Erythroblast (primary cell): ENCODE results near the gene UBN1.

Experiments
- DNase-seq, 2 experiments: peaks; one replicate each; lab custom pipeline; 2025; lab: John Stamatoyannopoulos, UW
- GATA1 ChIP-seq: IDR thresholded peaks from 2 replicates; pipeline ENCODE4 v1.6.1; 2011; ENCODE audit warnings: low read depth, mild to moderate bottlenecking, control low read depth, low read length, moderate library complexity
- POLR2A ChIP-seq: IDR thresholded peaks from 2 replicates; pipeline ENCODE4 v1.6.1; 2011; ENCODE audit warnings: mild to moderate bottlenecking, low read length

The UBN1 gene

DNA sequence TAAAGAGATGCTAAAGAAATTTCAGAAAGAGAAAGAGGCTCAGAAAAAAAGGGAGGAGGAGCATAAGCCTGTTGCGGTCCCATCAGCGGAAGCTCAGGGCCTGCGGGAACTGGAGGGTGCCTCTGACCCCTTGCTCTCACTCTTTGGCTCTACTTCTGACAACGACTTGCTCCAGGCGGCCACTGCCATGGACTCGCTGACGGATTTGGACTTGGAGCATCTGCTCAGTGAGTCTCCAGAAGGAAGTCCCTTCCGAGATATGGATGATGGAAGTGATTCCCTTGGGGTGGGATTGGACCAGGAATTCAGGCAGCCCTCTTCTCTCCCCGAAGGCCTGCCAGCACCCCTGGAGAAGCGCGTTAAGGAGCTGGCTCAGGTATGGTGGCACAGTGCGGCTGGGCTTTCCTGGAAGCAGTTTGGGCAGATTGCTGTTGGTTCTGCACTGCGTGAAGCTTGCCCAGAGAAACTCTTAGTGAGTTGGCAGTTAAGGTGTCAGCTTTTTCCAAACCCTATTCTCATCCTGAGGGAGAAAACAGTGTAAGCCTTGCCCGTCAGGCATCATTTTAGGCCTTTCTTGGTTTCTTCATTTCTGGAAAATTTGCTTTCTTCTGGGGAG, 13.6 kb downstream of the UBN1 start:
- TF ChIP-seq POLR2A = no peak
- no peak for TF ChIP-seq GATA1
- DNase-seq = no peak

DNA sequence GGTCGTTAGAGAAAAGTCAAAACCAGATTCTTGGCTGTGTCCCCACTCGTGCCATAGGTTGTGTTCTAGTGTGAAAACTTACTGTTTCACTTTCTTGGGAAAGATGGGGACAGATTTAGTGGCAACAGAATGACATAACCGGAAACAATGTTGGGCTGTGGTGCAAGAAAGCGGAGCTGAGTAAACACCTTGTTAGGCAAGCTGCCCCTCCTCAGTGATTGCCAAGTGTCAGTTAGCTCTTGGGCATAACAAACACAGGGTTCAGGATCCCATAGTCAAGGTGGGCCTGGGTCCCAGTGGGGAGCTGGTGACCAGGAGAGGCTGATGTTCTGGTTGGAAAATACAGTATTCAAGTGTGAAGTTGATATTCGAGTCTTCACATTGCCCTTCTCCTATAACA, 15.4 kb downstream of the UBN1 start:
- TF ChIP-seq GATA1 (no peak), POLR2A (no peak)
- DNase-seq = no peak

DNA sequence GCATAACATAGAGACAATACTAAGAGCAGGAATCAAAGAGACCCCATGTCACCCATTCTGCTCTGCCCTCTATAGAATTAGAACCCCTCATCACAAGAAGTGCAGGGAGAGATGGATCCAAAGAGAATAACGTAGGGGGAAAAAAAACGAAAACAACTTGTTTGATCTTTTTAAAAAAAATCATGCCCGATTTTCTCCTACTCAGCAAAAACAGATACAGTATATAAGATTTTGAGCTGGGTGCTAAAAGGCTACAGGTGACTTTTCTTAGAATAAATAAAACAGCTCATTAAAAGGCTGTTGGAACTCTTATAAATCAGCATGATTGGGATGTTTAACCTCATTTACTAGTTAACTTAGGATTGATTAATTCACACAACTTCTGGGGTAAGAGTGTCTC, 17.4 kb downstream of the UBN1 start:
- DNase-seq = no peak
- TF ChIP-seq POLR2A = no peak
- TF ChIP-seq GATA1 = no peak

DNA sequence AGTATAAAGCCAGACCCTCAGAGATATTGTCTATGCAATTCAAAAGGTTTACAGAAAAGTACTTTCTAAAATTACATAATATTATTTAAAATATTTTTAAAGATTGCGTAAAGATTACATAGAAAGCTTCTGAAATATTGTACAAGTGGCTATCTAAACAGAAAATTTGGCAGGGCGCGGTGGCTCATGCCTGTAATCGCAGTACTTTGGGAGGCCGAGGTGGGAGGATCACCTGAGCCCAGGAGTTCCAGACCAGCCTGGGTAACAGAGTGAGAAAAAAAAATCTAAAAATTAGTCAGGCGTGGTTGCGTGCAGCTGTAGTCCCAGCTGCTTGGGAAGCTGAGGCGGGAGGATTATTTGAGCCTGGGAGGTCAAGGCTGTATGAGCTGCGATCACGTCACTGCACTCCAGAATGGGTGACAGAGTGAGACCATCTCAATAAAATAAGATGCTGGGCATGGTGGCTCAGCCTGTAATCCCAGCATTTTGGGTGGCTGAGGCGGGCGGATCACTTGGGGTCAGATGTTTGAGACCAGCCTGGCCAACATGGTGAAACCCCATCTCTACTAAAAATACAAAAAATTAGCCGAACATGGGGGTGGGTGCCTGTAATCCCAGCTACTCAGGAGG, 18.1 kb downstream of the UBN1 start:
- DNase-seq = no peak
- no peak for TF ChIP-seq POLR2A
- TF ChIP-seq GATA1 = no peak

DNA sequence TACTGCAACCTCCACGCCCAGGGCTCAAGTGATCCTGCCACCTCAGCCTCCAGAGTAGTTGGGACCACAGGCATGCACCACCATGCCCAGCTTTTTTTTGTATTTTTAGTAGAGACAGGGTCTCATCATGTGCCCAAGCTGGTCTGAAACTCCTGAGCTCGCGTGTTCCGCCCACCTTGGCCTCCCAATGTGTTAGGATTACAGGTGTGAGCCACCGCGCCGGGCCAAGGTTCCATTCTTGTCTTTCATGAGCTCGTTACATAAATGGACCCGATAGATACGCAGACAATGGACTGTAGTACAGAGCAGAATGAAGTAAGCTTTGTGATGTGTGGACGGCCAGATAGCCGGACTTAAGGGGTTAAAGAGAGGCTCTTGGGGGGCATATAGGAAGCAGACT, 19.3 kb downstream of the UBN1 start:
- no peak for DNase-seq
- TF ChIP-seq POLR2A (no peak), GATA1 (no peak)

DNA sequence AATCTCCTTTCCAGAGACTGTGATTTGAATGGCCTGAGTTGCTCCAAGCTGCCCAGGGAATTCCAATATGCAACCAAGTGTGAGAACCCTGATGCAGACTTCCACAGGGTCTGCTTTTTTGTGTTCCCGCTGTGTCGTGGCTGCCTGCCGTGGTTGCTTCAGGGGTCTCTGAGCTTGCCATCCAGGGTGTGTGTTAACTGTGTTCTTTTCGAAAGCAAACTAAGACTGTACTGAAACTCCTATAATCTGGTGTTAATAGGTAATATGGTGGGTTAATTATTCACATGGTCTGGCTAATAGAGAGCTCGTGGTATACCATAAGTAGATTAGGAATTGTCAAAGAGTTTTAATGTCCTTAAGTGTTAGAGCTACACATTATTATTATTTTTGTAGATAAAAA, 20.7 kb downstream of the UBN1 start:
- DNase-seq = no peak
- no peak for TF ChIP-seq POLR2A
- TF ChIP-seq GATA1 = no peak

DNA sequence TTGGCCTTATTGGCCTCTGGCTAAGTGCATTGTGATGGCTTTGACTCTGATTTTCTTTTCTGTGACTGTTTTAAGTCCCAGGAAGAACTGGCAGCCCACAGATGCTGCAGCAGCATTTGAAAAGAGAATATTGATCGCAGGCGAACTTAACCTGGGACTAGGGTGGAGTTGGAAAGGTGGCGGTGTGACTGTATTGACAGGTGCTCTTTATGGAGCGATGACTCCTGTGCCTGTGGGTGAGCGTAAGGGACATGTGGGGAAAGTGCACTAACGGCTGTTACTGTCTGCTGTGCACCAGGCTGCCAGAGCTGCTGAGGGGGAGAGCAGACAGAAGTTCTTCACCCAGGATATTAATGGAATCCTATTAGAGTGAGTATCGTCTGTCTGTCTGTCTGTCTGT, 21.3 kb downstream of the UBN1 start:
- DNase-seq = no peak

DNA sequence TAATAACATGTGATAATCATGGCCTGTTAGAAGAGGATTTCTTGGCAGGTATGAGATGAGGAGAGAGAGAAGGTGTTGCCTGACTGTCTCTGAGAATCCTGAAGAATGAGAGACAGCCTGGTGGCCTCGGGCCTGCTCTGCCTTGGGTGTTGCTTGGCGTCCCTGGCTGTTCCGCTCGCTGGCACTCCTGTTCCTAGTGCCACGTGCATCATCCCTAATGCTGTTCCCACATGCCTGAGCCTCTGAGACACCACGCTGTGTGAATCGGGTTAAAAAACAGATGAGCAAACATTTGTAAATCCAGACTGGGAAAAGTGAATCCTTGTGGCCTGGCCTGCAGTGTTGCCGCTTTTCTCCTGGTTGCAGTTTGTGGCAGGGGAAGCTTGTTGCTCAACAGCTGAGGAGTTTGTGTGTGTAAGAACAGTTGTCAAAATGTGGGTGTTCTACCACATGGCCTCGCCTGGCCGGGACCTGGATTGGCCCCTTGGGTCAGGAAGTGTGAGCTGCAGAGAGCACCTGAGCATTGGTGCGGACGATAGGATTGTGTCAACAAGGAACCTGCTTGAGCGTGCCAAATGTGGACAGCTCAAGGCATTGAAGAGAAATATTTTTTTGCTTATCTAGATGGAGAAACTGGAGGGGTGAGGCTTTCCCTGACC, 22.0 kb downstream of the UBN1 start:
- TF ChIP-seq GATA1 (no peak), POLR2A (no peak)
- no peak for DNase-seq

More for the DNA sequence above, 21.3 kb downstream of the UBN1 start:
- no peak for TF ChIP-seq POLR2A
- TF ChIP-seq GATA1 = no peak

DNA sequence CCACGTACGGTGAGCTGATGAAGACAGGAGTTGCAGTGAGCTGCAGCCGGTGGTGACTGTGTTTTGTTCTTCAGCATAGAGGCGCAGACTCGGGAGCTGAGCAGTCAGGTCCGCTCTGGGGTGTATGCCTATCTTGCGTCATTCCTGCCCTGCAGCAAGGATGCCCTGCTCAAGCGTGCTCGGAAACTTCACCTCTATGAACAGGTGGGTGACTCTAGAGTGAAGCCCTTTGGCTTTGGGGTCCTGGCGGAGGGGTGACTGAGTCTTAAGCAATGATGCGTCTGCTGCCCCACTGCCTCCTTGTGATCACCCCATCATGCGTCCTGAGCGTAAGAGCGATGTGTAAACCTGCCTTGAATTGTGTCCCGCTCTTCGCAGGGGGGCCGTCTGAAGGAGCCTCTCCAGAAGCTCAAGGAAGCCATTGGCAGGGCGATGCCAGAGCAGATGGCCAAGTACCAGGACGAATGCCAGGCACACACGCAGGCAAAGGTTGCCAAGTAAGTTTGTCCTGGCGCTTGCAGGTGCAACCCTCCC, 22.9 kb downstream of the UBN1 start:
- no peak for DNase-seq
- TF ChIP-seq POLR2A (no peak), GATA1 (no peak)

DNA sequence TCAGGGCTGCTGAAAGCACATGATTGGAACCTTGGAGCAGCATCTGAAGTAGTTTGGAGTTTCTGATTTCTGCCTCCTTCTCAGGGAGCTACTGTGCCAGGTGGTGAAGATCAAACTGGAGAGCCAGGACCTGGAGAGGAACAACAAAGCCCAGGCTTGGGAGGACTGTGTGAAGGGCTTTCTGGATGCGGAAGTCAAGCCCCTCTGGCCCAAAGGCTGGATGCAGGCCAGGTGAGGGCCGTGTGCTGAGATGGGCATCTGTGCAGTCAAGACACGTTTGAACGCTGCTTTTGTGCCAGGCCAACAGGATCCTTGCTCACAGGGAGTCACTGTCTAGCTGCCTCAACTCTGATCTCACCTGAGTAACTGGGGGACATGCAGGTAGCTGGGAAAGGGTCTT, 23.8 kb downstream of the UBN1 start:
- TF ChIP-seq POLR2A (no peak), GATA1 (no peak)
- no peak for DNase-seq

DNA sequence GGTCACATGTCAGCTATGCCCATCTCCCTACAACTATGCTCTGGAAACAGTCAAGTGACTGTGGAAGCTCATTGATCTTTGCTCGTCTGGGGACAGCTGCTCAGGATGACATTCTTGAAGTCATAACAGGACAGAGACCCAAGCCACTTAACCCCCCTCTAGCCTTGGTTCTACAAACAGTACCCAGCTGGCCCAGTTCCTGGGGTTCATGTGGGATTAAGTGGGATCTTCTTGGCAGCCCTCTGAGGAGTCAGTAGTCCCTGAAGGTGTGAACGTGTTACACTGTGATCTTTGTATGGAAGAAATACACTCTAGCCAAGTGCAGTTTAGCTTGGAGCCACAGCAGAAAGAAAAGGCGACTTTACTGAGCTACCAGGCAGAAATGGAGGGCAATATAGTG, 25.8 kb downstream of the UBN1 start:
- DNase-seq = no peak
- no peak for TF ChIP-seq POLR2A
- no peak for TF ChIP-seq GATA1

DNA sequence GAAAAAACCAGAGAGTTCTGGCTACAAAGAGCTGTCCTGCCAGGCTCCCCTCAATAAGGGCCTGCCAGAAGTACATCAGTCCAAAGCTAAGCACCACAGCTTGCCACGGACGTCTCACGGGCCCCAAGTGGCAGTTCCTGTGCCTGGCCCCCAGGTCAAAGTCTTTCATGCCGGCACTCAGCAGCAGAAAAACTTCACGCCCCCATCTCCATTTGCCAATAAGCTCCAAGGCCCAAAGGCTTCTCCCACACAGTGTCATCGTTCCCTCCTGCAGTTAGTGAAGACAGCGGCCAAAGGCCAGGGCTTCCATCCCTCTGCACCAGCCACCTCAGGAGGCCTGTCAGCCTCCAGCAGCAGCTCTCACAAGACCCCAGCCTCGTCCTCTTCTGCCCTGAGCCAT, 27.4 kb downstream of the UBN1 start:
- TF ChIP-seq GATA1 (no peak), POLR2A (no peak)
- no peak for DNase-seq

DNA sequence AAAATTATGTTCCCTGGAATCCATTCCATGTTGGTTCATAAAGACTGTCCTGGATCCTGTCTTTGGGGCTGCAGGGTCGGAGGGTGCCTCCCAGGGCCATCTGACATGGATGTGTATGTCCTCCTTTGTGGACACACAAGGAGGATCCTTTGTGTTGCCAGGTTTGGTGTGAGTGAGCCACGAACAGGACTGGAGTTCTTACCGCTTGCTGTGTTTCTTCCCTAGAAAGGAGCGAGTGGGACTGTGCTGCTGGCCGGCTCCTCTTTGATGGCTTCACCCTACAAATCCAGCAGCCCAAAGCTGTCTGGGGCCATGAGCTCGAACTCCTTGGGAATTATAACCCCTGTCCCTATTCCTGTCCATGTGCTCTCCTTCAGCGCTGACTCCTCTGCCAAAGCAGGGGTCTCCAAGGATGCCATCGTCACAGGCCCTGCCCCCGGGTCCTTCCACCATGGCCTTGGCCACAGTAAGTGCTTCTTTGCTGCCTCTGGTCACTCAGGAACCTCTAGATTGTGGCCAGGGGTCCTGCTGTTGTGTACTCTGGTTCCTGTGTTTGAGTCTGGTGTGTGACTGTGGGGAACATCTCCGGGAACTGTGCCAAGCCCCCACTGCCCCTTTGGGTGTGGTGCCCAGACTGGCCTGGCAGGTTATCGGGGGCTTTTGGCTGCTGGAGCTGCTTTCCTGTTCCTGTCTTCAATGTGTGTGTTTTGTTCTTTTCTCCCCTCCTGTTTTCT, 29.5 kb downstream of the UBN1 start:
- TF ChIP-seq POLR2A (no peak), GATA1 (no peak)
- no peak for DNase-seq

DNA sequence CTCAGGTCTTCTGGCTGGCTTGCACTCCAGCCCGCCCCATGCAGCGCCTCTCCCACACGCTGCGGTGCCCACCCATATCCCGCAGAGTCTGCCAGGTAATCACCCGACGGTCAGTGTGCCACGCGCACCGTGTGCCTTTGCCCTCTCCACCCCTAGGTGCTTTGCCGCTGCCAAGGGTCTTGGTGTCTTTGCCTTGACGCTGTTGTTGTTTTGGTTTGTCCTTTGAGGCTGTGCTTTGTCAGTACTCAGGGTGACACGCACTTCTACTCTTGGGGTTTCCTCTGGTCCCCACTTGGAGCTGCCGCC, 30.1 kb downstream of the UBN1 start:
- TF ChIP-seq POLR2A (no peak), GATA1 (no peak)
- DNase-seq = no peak

DNA sequence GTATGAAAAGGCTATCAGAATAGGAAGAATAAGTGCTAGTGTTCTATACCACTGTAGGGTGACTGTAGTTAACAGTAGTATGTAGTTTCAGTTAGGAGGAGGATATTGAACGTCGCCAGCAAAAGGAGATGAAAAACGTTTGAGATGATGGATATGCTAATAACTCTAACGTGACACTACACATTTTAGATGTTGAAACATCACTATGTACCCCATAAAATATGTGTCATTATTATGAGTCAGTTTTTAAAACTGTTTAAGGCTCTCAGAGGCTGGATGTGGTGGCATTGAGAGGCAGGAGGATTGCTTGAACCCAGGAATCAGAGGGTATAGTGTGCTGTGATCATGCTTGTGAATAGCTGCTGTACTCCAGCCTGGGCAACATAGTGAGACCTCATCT, 31.8 kb downstream of the UBN1 start:
- DNase-seq = no peak
- TF ChIP-seq POLR2A (no peak), GATA1 (no peak)
